K562 (cell line): ENCODE results near the gene TRIM32.

Experiments used
- CBX3 ChIP-seq, 2 experiments: IDR thresholded peaks; 1 replicate in 1 of 2; 2 replicates in 1 of 2; pipeline ENCODE4 v1.6.1; 2012; ENCODE audit warnings: inconsistent platforms in 2 of 2, low read length in 2 of 2, borderline replicate concordance in 1 of 2, control low read depth in 1 of 2
- L3MBTL2 ChIP-seq: fragments of 450-650 bp; IDR thresholded peaks from 2 replicates; pipeline ENCODE4 v1.6.1; 2016; ENCODE audit warnings: mild to moderate bottlenecking, moderate library complexity
- LCOR ChIP-seq: sonication (generic); formaldehyde crosslinking; IDR thresholded peaks from 2 replicates; pipeline ENCODE4 v1.8.0; 2022; ENCODE audit warnings: mild to moderate bottlenecking, missing genetic modification reagents
- POLR2AphosphoS5 ChIP-seq: IDR thresholded peaks from 2 replicates; pipeline ENCODE4 v1.6.1; 2011; ENCODE audit warnings: mild to moderate bottlenecking, low read depth, low read length, moderate library complexity; ENCODE audit not compliant: control insufficient read depth, insufficient read depth
- SMAD3 ChIP-seq: fragments of 450-650 bp; formaldehyde crosslinking; conservative IDR thresholded peaks from 2 replicates; pipeline ENCODE4 v1.4.0; 2020; ENCODE audit warnings: mild to moderate bottlenecking
- SREBF2 ChIP-seq: sonication (generic); formaldehyde crosslinking; IDR thresholded peaks from 2 replicates; pipeline ENCODE4 v1.4.0; 2020; ENCODE audit warnings: mild to moderate bottlenecking, missing genetic modification reagents
- ZNF583 ChIP-seq: fragments of 250-450 bp; sonication (Bioruptor Pico); IDR thresholded peaks from 2 replicates; pipeline ENCODE4 v1.4.0; 2020
- ZSCAN32 ChIP-seq: fragments of 450-650 bp; formaldehyde crosslinking; IDR thresholded peaks from 2 replicates; pipeline ENCODE4 v1.4.0; 2020; ENCODE audit warnings: mild to moderate bottlenecking, moderate library complexity
- TF ChIP-seq, protein P1 (sequence below), 3 experiments: IDR thresholded peaks in 2 of 3; conservative IDR thresholded peaks in 1 of 3; 2 replicates each; pipeline ENCODE4 v1.5.1; 2011 to 2012; ENCODE audit warnings: low read length in 3 of 3, mild to moderate bottlenecking in 3 of 3, control low read depth in 2 of 3, improper control_type of control experiment in 1 of 3, inconsistent platforms in 1 of 3, low read depth in 1 of 3, mixed read lengths in 1 of 3, moderate library complexity in 1 of 3; ENCODE audit not compliant: insufficient read depth in 2 of 3
- TF ChIP-seq, protein P2 (sequence below): IDR thresholded peaks from 2 replicates; pipeline ENCODE4 v1.6.1; 2012; ENCODE audit warnings: low read depth, low read length, improper control_type of control experiment, borderline replicate concordance
- TF ChIP-seq, protein P3 (sequence below): sonication (generic); formaldehyde crosslinking; IDR thresholded peaks from 2 replicates; pipeline ENCODE4 v1.5.0; 2020; ENCODE audit warnings: missing genetic modification reagents
- TF ChIP-seq, protein P4 (sequence below): fragments of 450-650 bp; conservative IDR thresholded peaks from 2 replicates; pipeline ENCODE4 v1.6.1; 2016; ENCODE audit warnings: missing genetic modification characterization, low read depth, mild to moderate bottlenecking, missing compliant biosample characterization, moderate library complexity
- TF ChIP-seq, protein P5 (sequence below), 2 experiments: fragments of 450-650 bp in 1 of 2; IDR thresholded peaks; 2 replicates each; pipeline ENCODE4 v1.6.1; 2011 to 2017; ENCODE audit warnings: low read depth in 2 of 2, antibody characterized with exemption in 1 of 2, borderline replicate concordance in 1 of 2, low read length in 1 of 2, mild to moderate bottlenecking in 1 of 2, mixed read lengths in 1 of 2; ENCODE audit not compliant: control insufficient read depth in 1 of 2

DNA sequence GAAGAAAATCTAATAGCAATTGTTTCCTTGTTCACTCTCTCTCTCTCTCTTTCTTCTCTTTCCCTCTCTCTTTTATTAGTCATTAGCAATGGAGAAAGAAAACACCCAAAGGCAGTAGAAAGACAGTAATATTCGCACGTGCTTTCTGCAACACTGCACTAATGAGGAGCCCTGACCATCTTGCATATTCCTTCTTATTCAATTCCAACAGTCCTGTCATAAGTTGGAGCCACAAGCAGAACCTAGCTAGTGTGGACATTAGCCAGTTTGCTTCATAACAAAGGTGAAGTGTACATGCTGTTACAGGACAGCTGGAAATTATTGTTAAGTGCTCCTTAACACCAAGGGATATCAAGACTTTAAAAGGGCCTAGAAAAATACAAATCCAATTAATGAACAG, 63.4 kb downstream of the TRIM32 start:
- TF ChIP-seq, protein P1, sequence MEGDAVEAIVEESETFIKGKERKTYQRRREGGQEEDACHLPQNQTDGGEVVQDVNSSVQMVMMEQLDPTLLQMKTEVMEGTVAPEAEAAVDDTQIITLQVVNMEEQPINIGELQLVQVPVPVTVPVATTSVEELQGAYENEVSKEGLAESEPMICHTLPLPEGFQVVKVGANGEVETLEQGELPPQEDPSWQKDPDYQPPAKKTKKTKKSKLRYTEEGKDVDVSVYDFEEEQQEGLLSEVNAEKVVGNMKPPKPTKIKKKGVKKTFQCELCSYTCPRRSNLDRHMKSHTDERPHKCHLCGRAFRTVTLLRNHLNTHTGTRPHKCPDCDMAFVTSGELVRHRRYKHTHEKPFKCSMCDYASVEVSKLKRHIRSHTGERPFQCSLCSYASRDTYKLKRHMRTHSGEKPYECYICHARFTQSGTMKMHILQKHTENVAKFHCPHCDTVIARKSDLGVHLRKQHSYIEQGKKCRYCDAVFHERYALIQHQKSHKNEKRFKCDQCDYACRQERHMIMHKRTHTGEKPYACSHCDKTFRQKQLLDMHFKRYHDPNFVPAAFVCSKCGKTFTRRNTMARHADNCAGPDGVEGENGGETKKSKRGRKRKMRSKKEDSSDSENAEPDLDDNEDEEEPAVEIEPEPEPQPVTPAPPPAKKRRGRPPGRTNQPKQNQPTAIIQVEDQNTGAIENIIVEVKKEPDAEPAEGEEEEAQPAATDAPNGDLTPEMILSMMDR (IDR thresholded peaks at IDR 0.05 in 2 of 3, conservative IDR thresholded peaks at IDR 0.05 in 1 of 3; ENCODE audit: insufficient read depth in 2 of 3, low read depth in 1 of 3, low read length in 3 of 3): no peak
- TF ChIP-seq ZNF583 (CRISPR knock-in tag) (no peak), SMAD3 (CRISPR knock-in tag) (no peak), POLR2AphosphoS5 (no peak), SREBF2 (CRISPR knock-in tag) (no peak), L3MBTL2 (no peak), LCOR (no peak), CBX3 (IDR thresholded peaks at IDR 0.05; ENCODE audit: borderline replicate concordance in 1 of 2, low read length in 2 of 2) (no peak), ZSCAN32 (CRISPR knock-in tag) (no peak)
- TF ChIP-seq, protein P2, sequence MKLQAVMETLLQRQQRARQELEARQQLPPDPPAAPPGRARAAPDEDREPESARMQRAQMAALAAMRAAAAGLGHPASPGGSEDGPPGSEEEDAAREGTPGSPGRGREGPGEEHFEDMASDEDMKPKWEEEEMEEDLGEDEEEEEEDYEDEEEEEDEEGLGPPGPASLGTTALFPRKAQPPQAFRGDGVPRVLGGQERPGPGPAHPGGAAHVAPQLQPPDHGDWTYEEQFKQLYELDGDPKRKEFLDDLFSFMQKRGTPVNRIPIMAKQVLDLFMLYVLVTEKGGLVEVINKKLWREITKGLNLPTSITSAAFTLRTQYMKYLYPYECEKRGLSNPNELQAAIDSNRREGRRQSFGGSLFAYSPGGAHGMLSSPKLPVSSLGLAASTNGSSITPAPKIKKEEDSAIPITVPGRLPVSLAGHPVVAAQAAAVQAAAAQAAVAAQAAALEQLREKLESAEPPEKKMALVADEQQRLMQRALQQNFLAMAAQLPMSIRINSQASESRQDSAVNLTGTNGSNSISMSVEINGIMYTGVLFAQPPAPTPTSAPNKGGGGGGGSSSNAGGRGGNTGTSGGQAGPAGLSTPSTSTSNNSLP: no peak
- TF ChIP-seq, protein P3, sequence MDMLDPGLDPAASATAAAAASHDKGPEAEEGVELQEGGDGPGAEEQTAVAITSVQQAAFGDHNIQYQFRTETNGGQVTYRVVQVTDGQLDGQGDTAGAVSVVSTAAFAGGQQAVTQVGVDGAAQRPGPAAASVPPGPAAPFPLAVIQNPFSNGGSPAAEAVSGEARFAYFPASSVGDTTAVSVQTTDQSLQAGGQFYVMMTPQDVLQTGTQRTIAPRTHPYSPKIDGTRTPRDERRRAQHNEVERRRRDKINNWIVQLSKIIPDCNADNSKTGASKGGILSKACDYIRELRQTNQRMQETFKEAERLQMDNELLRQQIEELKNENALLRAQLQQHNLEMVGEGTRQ: no peak
- TF ChIP-seq, protein P4, sequence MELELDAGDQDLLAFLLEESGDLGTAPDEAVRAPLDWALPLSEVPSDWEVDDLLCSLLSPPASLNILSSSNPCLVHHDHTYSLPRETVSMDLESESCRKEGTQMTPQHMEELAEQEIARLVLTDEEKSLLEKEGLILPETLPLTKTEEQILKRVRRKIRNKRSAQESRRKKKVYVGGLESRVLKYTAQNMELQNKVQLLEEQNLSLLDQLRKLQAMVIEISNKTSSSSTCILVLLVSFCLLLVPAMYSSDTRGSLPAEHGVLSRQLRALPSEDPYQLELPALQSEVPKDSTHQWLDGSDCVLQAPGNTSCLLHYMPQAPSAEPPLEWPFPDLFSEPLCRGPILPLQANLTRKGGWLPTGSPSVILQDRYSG (tag): no peak
- TF ChIP-seq, protein P5, sequence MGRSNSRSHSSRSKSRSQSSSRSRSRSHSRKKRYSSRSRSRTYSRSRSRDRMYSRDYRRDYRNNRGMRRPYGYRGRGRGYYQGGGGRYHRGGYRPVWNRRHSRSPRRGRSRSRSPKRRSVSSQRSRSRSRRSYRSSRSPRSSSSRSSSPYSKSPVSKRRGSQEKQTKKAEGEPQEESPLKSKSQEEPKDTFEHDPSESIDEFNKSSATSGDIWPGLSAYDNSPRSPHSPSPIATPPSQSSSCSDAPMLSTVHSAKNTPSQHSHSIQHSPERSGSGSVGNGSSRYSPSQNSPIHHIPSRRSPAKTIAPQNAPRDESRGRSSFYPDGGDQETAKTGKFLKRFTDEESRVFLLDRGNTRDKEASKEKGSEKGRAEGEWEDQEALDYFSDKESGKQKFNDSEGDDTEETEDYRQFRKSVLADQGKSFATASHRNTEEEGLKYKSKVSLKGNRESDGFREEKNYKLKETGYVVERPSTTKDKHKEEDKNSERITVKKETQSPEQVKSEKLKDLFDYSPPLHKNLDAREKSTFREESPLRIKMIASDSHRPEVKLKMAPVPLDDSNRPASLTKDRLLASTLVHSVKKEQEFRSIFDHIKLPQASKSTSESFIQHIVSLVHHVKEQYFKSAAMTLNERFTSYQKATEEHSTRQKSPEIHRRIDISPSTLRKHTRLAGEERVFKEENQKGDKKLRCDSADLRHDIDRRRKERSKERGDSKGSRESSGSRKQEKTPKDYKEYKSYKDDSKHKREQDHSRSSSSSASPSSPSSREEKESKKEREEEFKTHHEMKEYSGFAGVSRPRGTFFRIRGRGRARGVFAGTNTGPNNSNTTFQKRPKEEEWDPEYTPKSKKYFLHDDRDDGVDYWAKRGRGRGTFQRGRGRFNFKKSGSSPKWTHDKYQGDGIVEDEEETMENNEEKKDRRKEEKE (IDR thresholded peaks at IDR 0.05; ENCODE audit: borderline replicate concordance in 1 of 2, control insufficient read depth in 1 of 2, low read depth in 2 of 2, low read length in 1 of 2): no peak
